ENCODE data around the gene SCG3. TPM values are rescaled to one million over a fixed set of nuclear protein-coding genes. Genes with fewer than 3 reads are reported as not detected.

Gene SCG3
- total RNA-seq, 1 experiment from 2014 or later: not detected

DNA sequence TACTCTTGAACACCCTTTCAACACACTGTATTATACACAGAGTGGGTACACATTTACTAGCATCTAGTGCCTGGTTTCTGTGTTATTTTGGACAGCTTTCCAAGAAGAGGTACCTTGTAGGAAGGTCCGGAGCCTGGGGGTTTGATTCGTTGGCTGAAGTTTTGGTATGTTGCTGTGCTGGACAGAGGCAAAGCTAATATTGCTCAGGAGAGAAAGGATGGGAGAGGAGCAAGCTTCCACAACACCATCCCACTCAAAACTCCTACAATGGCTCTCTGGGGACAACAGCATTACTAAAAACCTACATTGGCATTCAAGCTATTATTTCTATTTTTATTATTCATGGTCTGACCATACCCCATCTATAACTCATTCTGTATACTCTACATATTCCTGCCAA, 57.2 kb downstream of the SCG3 start:
- ChIA-PET CTCF (no interaction called here), POLR2A (ENCODE audit: unreplicated experiment) (interaction anchor here (0.6 to 0.7 kb wide), 2 partner anchors 53 to 404 kb away, joined by 7 to 15 read pairs; no protein-coding TSS in a partner anchor)
- Histone ChIP-seq H3K9me3 (ENCODE audit: insufficient read depth, low read depth) (no peaks in the 10 kb centered on the region), H3K79me2 (ENCODE audit: low read depth) (peaks cover 4% of the 10 kb centered on the region; the same call in 1 of the 2 replicates), H3F3A (ENCODE audit: insufficient read depth, low read depth) (no peaks in the 10 kb centered on the region; the same call in 1 of the 2 replicates), H3K36me3 (ENCODE audit: low read depth) (no peaks in the 10 kb centered on the region), H2AFZ (no peak overlapping the region; the same call in 1 of the 2 replicates), H4K20me1 (ENCODE audit: insufficient read depth) (no peaks in the 10 kb centered on the region), H3K27me3 (ENCODE audit: insufficient read depth, low read depth) (no peaks in the 10 kb centered on the region), H3K4me1 (replicated peaks; ENCODE audit: insufficient read depth) (peaks cover 16% of the 10 kb centered on the region), H3K4me3 (no peak overlapping the region), H3K27ac (no peak overlapping the region), H3K4me2 (peak overlapping the region; percentile 76), H3K9me2 (ENCODE audit: insufficient read depth) (no peaks in the 10 kb centered on the region)
- intact Hi-C loops (cut with micrococcal nuclease; ENCODE audit: unreplicated experiment): no loop called here
- TF ChIP-seq, protein P1, sequence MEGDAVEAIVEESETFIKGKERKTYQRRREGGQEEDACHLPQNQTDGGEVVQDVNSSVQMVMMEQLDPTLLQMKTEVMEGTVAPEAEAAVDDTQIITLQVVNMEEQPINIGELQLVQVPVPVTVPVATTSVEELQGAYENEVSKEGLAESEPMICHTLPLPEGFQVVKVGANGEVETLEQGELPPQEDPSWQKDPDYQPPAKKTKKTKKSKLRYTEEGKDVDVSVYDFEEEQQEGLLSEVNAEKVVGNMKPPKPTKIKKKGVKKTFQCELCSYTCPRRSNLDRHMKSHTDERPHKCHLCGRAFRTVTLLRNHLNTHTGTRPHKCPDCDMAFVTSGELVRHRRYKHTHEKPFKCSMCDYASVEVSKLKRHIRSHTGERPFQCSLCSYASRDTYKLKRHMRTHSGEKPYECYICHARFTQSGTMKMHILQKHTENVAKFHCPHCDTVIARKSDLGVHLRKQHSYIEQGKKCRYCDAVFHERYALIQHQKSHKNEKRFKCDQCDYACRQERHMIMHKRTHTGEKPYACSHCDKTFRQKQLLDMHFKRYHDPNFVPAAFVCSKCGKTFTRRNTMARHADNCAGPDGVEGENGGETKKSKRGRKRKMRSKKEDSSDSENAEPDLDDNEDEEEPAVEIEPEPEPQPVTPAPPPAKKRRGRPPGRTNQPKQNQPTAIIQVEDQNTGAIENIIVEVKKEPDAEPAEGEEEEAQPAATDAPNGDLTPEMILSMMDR (conservative IDR thresholded peaks at IDR 0.05): no peak
- TF ChIP-seq EZH2 (IDR thresholded peaks at IDR 0.05; ENCODE audit: low read depth): no peak
- DNase-seq: no peak
- BruUV-seq (replicated peaks): no TSS peak

DNA sequence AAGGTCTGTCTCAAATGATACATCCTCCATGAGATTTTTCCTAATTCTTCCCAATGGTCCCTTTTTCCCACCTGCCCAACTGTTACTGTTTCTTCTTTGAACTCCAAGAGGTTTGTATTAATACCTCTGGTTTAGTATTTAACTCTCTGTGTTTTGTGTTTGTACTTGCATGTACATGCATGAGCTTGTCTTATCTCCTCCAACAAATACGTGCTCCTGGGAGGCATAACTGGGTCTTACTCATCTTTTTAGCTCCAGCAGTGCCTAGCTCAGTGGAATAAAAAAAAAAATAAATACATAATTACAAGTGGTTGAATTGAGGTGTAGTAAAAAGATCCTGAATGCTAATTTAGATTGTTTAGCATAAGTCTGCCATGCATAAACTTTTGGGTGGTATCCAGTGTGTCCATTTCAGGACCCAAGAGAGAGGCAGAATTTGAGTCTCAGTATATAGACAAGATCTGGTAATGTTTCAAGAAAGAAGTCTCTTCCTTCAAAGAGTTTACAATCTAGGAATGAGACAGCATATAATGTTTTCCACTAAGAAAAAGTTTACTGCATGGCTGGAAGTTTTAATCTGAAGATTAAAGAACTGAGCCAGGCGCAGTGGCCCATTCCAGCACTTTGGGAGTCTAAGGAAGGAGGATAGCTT, 57.9 kb downstream of the SCG3 start:
- CTCF ChIA-PET: no interaction called here
- no peak for DNase-seq

DNA sequence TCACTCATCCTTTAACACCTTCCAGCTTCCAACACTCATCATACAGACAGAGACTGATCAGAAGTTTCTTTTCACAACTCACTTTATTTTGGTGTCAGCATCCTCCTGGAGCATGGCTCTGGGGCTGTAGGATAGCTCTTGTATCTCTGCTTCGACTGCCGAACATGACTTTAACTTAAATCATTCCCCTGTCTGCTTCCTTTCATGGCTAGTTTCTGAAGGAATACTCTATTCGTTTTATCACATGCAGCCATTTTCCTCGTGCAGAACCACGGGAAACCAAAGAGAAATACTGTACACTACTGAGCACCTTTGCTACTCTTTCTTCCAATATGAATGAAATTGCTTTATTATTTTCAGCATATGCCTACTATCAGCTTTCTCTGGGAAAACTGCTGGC, 68.0 kb downstream of the SCG3 start:
- Histone ChIP-seq H3F3A (ENCODE audit: insufficient read depth, low read depth) (no peaks in the 10 kb centered on the region), H3K9me2 (ENCODE audit: insufficient read depth) (no peaks in the 10 kb centered on the region), H4K20me1 (ENCODE audit: insufficient read depth) (no peaks in the 10 kb centered on the region), H3K4me3 (no peak overlapping the region), H2AFZ (no peak overlapping the region), H3K9me3 (ENCODE audit: insufficient read depth, low read depth) (no peaks in the 10 kb centered on the region), H3K4me1 (replicated peaks; ENCODE audit: insufficient read depth) (no peaks in the 10 kb centered on the region), H3K27me3 (ENCODE audit: insufficient read depth, low read depth) (peaks cover 8% of the 10 kb centered on the region; the same call in 1 of the 2 replicates), H3K27ac (no peak overlapping the region), H3K4me2 (no peak overlapping the region), H3K36me3 (ENCODE audit: low read depth) (no peaks in the 10 kb centered on the region), H3K79me2 (ENCODE audit: low read depth) (no peaks in the 10 kb centered on the region)
- CTCF ChIA-PET: no interaction called here
- DNase-seq: no peak
- intact Hi-C loops (cut with micrococcal nuclease; ENCODE audit: unreplicated experiment): no loop called here
- BruUV-seq (replicated peaks): no TSS peak
- POLR2A ChIA-PET (ENCODE audit: unreplicated experiment): no interaction called here
- TF ChIP-seq, protein P1 (conservative IDR thresholded peaks at IDR 0.05): no peak
- TF ChIP-seq EZH2 (IDR thresholded peaks at IDR 0.05; ENCODE audit: low read depth): no peak

More for the DNA sequence above, 57.9 kb downstream of the SCG3 start:
- no peaks in the 10 kb centered on the region for H3K27me3 ChIP-seq (ENCODE audit: insufficient read depth, low read depth)
- POLR2A ChIA-PET (ENCODE audit: unreplicated experiment): no interaction called here
- no peak overlapping the region for H2AFZ ChIP-seq
- intact Hi-C loops (cut with micrococcal nuclease; ENCODE audit: unreplicated experiment): no loop called here
- no TSS peak for BruUV-seq (replicated peaks)
- H3K79me2 ChIP-seq (ENCODE audit: low read depth): peaks cover 4% of the 10 kb centered on the region; the same call in 1 of the 2 replicates
- peaks cover 16% of the 10 kb centered on the region for H3K4me1 ChIP-seq (replicated peaks; ENCODE audit: insufficient read depth)
- no peaks in the 10 kb centered on the region for H4K20me1 ChIP-seq (ENCODE audit: insufficient read depth)
- H3K4me3 ChIP-seq: no peak overlapping the region
- no peaks in the 10 kb centered on the region for H3K9me3 ChIP-seq (ENCODE audit: insufficient read depth, low read depth)
- no peak for TF ChIP-seq EZH2 (IDR thresholded peaks at IDR 0.05; ENCODE audit: low read depth)
- TF ChIP-seq, protein P1 (conservative IDR thresholded peaks at IDR 0.05): no peak
- no peaks in the 10 kb centered on the region for H3K9me2 ChIP-seq (ENCODE audit: insufficient read depth)
- no peaks in the 10 kb centered on the region for H3K36me3 ChIP-seq (ENCODE audit: low read depth)
- no peaks in the 10 kb centered on the region; the same call in 1 of the 2 replicates for H3F3A ChIP-seq (ENCODE audit: insufficient read depth, low read depth)
- no peak overlapping the region for H3K4me2 ChIP-seq
- H3K27ac ChIP-seq: no peak overlapping the region

All from PC-9 (cell line).